ENCODE measurements around the gene PROSER2.

PROSER2 gene

DNA sequence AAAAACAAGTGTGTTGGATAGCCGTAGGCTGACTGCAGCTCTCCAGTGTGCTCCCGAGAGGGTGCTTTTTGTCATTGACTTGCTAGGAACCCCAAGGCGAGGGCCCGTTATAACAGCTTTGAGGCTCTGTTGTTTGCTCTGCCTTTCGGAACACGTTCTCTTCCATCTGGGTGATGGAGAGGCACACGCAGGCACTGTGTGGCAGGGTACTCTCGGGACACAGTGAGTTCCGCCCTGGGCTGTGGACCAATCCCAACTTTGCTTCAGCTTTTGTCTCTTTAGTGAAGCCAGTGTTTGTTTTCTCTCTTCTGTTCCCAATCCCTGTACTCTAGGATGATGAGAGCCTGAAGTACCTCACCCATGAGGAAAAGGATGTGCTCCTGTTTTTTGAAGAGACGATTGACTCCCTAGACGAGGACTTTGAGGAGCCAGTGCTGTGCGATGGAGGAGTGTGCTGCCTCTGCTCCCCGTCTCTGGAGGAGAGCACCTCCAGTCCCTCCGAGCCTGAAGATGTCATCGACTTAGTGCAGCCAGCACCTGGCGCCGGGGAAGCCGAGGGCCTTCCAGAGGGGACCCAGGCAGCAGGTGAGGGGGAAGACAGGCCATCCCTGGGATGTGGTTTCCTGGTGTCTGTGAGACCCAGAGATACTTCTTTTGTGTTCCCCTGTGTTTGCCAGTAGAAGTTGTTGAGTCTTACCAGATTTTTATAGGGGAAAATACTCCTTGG, 43.2 kb downstream of the PROSER2 start:
- no peak for DNase-seq (ENCODE audit: low spot score)
- TF ChIP-seq, protein P1, sequence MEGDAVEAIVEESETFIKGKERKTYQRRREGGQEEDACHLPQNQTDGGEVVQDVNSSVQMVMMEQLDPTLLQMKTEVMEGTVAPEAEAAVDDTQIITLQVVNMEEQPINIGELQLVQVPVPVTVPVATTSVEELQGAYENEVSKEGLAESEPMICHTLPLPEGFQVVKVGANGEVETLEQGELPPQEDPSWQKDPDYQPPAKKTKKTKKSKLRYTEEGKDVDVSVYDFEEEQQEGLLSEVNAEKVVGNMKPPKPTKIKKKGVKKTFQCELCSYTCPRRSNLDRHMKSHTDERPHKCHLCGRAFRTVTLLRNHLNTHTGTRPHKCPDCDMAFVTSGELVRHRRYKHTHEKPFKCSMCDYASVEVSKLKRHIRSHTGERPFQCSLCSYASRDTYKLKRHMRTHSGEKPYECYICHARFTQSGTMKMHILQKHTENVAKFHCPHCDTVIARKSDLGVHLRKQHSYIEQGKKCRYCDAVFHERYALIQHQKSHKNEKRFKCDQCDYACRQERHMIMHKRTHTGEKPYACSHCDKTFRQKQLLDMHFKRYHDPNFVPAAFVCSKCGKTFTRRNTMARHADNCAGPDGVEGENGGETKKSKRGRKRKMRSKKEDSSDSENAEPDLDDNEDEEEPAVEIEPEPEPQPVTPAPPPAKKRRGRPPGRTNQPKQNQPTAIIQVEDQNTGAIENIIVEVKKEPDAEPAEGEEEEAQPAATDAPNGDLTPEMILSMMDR (IDR thresholded peaks at IDR 0.05; ENCODE audit: extremely low read depth, missing control alignments): no peak

GRCh38 chr10:11869219-11869618, 46.1 kb downstream of the PROSER2 start:
- TF ChIP-seq, protein P1 (IDR thresholded peaks at IDR 0.05; ENCODE audit: extremely low read depth, missing control alignments): no peak
- no peak for DNase-seq (ENCODE audit: low spot score)

DNA sequence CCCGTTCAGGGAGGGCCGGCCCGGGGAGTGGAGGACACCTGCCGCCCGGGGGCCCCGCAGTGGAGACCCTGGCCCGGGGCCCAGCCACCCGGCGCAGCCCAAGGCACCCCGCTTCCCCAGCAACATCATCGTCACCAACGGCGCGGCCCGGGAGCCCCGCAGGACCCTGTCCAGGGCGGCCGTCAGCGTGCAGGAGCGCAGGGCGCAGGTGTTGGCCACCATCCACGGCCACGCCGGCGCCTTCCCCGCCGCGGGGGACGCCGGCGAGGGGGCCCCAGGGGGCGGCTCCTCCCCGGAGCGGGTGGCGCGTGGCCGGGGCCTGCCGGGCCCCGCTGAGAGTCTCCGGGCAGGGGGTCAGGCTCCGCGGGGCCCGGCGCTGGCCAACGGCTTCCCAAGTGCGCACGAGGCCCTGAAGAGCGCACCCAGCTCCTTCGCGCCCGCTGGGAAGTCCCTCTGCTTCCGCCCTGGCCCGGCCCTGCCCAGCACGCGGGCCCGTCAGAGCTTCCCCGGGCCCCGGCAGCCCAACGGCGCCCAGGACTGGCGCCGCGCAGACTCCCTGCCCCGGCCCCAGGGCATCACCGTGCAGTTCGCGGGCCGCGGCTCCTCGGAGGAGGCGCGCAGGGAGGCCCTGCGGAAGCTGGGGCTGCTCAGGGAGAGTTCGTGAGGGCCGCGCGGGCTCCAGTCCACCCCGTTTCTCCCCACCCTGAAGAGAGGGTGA, 46.7 kb downstream of the PROSER2 start:
- no peak for DNase-seq (ENCODE audit: low spot score)
- TF ChIP-seq, protein P1 (IDR thresholded peaks at IDR 0.05; ENCODE audit: extremely low read depth, missing control alignments): no peak

GRCh38 chr10:11870461-11870780, 47.3 kb downstream of the PROSER2 start:
- TF ChIP-seq, protein P1 (IDR thresholded peaks at IDR 0.05; ENCODE audit: extremely low read depth, missing control alignments): no peak
- no peak for DNase-seq (ENCODE audit: low spot score)

- DNase-seq (ENCODE audit: low spot score): no peak
- TF ChIP-seq, protein P1 (IDR thresholded peaks at IDR 0.05; ENCODE audit: extremely low read depth, missing control alignments): no peak
Measured at GRCh38 chr10:11870900-11871400, 47.8 kb downstream of the PROSER2 start.

- DNase-seq (ENCODE audit: low spot score): no peak
Measured at GRCh38 chr10:11871466-11871865, 48.3 kb downstream of the PROSER2 start.

More at GRCh38 chr10:11871466-11871865, 48.3 kb downstream of the PROSER2 start:
- TF ChIP-seq, protein P1 (IDR thresholded peaks at IDR 0.05; ENCODE audit: extremely low read depth, missing control alignments): no peak
